Heart right ventricle (tissue), 16 donors: ENCODE measurements around the gene SLC7A6. TPM values are rescaled to one million over a fixed set of nuclear protein-coding genes. Genes with fewer than 3 reads are reported as not detected.

Source experiments
- ATAC-seq, 8 donors: fragments of 200-7000 bp; cut with Tn5 transposase; one replicate each; pipeline ENCODE4 v1.9.1; 2020; ENCODE audit warnings: mild to moderate bottlenecking in 8 of 8, moderate library complexity in 8 of 8, moderate number of reproducible peaks in 1 of 8
- DNase-seq, 2 donors: peaks; one replicate each; pipeline ENCODE4 v3.0.0-alpha.2; 2020
- H3K27ac ChIP-seq, 10 donors: fragments of 200-600 bp; sonication (generic) in 2 of 10; one replicate each; pipeline versions ENCODE4 v1.5.0 to v1.8.0; 2020 to 2022; ENCODE audit warnings: mild to moderate bottlenecking in 3 of 10
- H3K27me3 ChIP-seq, 7 donors: fragments of 200-600 bp; one replicate each; pipeline ENCODE4 v1.8.0; 2021 to 2022; ENCODE audit warnings: mild to moderate bottlenecking in 2 of 7
- H3K36me3 ChIP-seq, 9 donors: fragments of 200-600 bp; sonication (generic) in 1 of 9; one replicate each; pipeline versions ENCODE4 v1.5.0 to v1.8.0; 2020 to 2022; ENCODE audit warnings: mild to moderate bottlenecking in 2 of 9
- H3K4me1 ChIP-seq, 9 donors: fragments of 200-600 bp; sonication (generic) in 1 of 9; one replicate each; pipeline versions ENCODE4 v1.5.0 to v1.8.0; 2020 to 2022; ENCODE audit warnings: mild to moderate bottlenecking in 4 of 9
- H3K4me3 ChIP-seq, 10 donors: fragments of 200-600 bp; sonication (generic) in 2 of 10; one replicate each; pipeline versions ENCODE4 v1.5.0 to v1.8.0; 2020 to 2022; ENCODE audit warnings: mild to moderate bottlenecking in 7 of 10, moderate library complexity in 2 of 10
- H3K9me3 ChIP-seq, 11 donors: fragments of 200-600 bp in 10 of 11; sonication (generic) in 2 of 11; one replicate each; pipeline versions ENCODE4 v1.5.0 to v1.8.0; 2013 to 2022; ENCODE audit warnings: mild to moderate bottlenecking in 2 of 11, control low read depth in 1 of 11, moderate library complexity in 1 of 11
- CTCF ChIP-seq, 9 donors: fragments of 200-600 bp; sonication (generic) in 2 of 9; IDR thresholded peaks; one replicate each; pipeline versions ENCODE4 v1.5.0 to v1.8.0; 2021 to 2022; ENCODE audit warnings: antibody characterized with exemption in 9 of 9, mild to moderate bottlenecking in 5 of 9, moderate library complexity in 1 of 9
- WGBS, 2 donors: extraction: QIAGEN DNeasy Blood & Tissue Kit; methylation state at CpG; one replicate each; pipeline ENCODE4 v1.1.7; 2013; ENCODE audit warnings: inconsistent platforms in 1 of 2; 5-methylcytosine and 5-hydroxymethylcytosine counted together
- intact Hi-C, 10 donors: fragments of 100-400 bp; cut with DNase I; formaldehyde crosslinking; loops; one replicate each; pipeline versions ENCODE4 v1.11.1 to v1.14.2; 2022
- polyA plus RNA-seq, 2 donors: library from polyadenylated mRNA; stranded (reverse); fragments of 200-250 nt; gene quantifications; one replicate each; pipeline ENCODE4 v1.2.3, GENCODE V29; 2013
- total RNA-seq, 10 donors: library from RNA; stranded (reverse); fragmentation: NEBNext Ultra II Directional in 3 of 10; extraction: Animal tissue kit (Norgen Biotek cat#: 25700) in 3 of 10; gene quantifications; one replicate each; pipeline versions ENCODE4 v1.2.1 to v1.2.4, GENCODE V29; 2021 to 2023
- donor health status: Arrhythmogenic right ventricular cardiomyopathy.
- donor health status: ischemic (EF 13 %, LVEDD 7.1; RV severe dilation, severe dysfunction).
- donor health status: healthy with polysubstance abuse.
- donor health status: DM: no; HTN: yes; CAD: no.
- donor health status: DM: no; HTN: no; CAD: no.
- donor health status: ischemic (EF 25% LVEDD 6.9; RV normal size, moderate dysfunction).
- donor health status: ischemic (EF 25% LVEDD 5.7; RV mildly dilated, moderate dysfunction).
- donor health status: healthy.
- donor health status: DM: yes; HTN: yes; CAD: no.
- donor health status: Ischemic cardiomyopathy.
- donor health status: ischemic (EF 35%, LVEDD 5.7; RV mildly dilated, moderate dysfunction).
- donor health status: nonischemic (EF 11% LVEDD 7.7; RV severe dilation, severe dysfunction).
- donor health status: DM: yes; HTN: yes; CAD: no.
- donor health status: PGD.
- donor health status: ischemic (EF 29% LVEDD 5.4; RV normal size, mild dysfunction).
- donor health status: nonischemic (EF 23%, LVEDD 6.1; RV moderate dilation, normal function).

SLC7A6 gene
- total and polyA plus RNA-seq, 12 donors, result 22.6 to 85.6 (median 42.4) TPM

GRCh38 chr16:68251832-68252231 is 12.5 kb upstream of the SLC7A6 start:
- H3K27me3 ChIP-seq, result no peaks in the 10 kb centered on the region
- no peaks in the 10 kb centered on the region for H3K9me3 ChIP-seq
- DNase-seq, result peak in 1 of 2 donors; percentile 69
- H3K4me3 ChIP-seq, result no peak overlapping the region
- TF ChIP-seq CTCF (IDR thresholded peaks at IDR 0.05), result no peak
- intact Hi-C loops, result loop anchor here in 1 of 10 donors (10.0 kb wide), 1 partner anchor 263 kb away; no protein-coding TSS in a partner anchor
- peak overlapping the region; percentile 72 to 95 (median 89) for H3K27ac ChIP-seq
- WGBS, 2 donors, result 53 to 56% methylated on average over 5 of the region's 5 CpGs
- ATAC-seq, result peak; percentile 65 to 95 (median 84)
- peaks cover 17 to 90% (median 63%) of the 10 kb centered on the region in 9 donors for H3K4me1 ChIP-seq
- H3K36me3 ChIP-seq, result peaks cover 0 to 87% (median 40%) of the 10 kb centered on the region in 9 donors

- ATAC-seq (peak in 7 of 8 donors; percentile 2 to 46 (median 42)), DNase-seq (no peak)
- intact Hi-C loops, result loop anchor here in 1 of 10 donors (10.0 kb wide), 1 partner anchor 262 kb away; no protein-coding TSS in a partner anchor
- H3K4me3 ChIP-seq, result no peak overlapping the region
- TF ChIP-seq CTCF (IDR thresholded peaks at IDR 0.05), result no peak
- 63 to 67% methylated on average over 5 of the region's 5 CpGs for WGBS, 2 donors
- peak overlapping the region; percentile 55 to 95 (median 89) for H3K27ac ChIP-seq
- peaks cover 0 to 93% (median 40%) of the 10 kb centered on the region in 9 donors for H3K36me3 ChIP-seq
- no peaks in the 10 kb centered on the region for H3K9me3 ChIP-seq
- H3K4me1 ChIP-seq, result peaks cover 14 to 90% (median 57%) of the 10 kb centered on the region in 9 donors
- no peaks in the 10 kb centered on the region for H3K27me3 ChIP-seq
Observed at GRCh38 chr16:68252383-68252782, 11.9 kb upstream of the SLC7A6 start.

GRCh38 chr16:68253721-68254120 is 10.6 kb upstream of the SLC7A6 start:
- intact Hi-C loops, result loop anchor here in 1 of 10 donors (10.0 kb wide), 1 partner anchor 261 kb away; no protein-coding TSS in a partner anchor
- WGBS, 2 donors, result 79 to 81% methylated on average over 4 of the region's 4 CpGs

GRCh38 chr16:68255712-68256111 is 8.6 kb upstream of the SLC7A6 start:
- 91 to 95% methylated on average over 18 of the region's 18 CpGs for WGBS, 2 donors

More at GRCh38 chr16:68253721-68254120, 10.6 kb upstream of the SLC7A6 start:
- H3K36me3 ChIP-seq, result peaks cover 0 to 99% (median 40%) of the 10 kb centered on the region in 9 donors
- no peak for TF ChIP-seq CTCF (IDR thresholded peaks at IDR 0.05)
- no peak overlapping the region for H3K4me3 ChIP-seq
- H3K4me1 ChIP-seq, result peaks cover 13 to 89% (median 54%) of the 10 kb centered on the region in 9 donors
- H3K27ac ChIP-seq, result peak overlapping the region in 9 of 10 donors; percentile 67 to 95 (median 87)
- no peak for DNase-seq
- H3K9me3 ChIP-seq, result no peaks in the 10 kb centered on the region
- H3K27me3 ChIP-seq, result no peaks in the 10 kb centered on the region
- no peak for ATAC-seq

More at GRCh38 chr16:68255712-68256111, 8.6 kb upstream of the SLC7A6 start:
- no peak for DNase-seq
- intact Hi-C loops, result loop anchor here in 1 of 10 donors (10.0 kb wide), 1 partner anchor 259 kb away; no protein-coding TSS in a partner anchor
- Histone ChIP-seq H3K27ac (peak overlapping the region in 7 of 10 donors; percentile 7 to 95 (median 87)), H3K27me3 (no peaks in the 10 kb centered on the region), H3K4me3 (no peak overlapping the region), H3K4me1 (peaks cover 13 to 90% (median 47%) of the 10 kb centered on the region in 9 donors), H3K9me3 (no peaks in the 10 kb centered on the region), H3K36me3 (peaks cover 0 to 99% (median 44%) of the 10 kb centered on the region in 9 donors)
- ATAC-seq, result no peak
- TF ChIP-seq CTCF (IDR thresholded peaks at IDR 0.05), result no peak
